Endothelial cell of umbilical vein (primary cell): Measurements from ENCODE around the gene AGBL5.

Source experiments
- CTCF ChIP-seq, 2 donors: IDR thresholded peaks; 1 replicate in 1 of 2; 2 replicates in 1 of 2; pipeline ENCODE4 v1.5.1; 2011; ENCODE audit warnings: low read length in 2 of 2, mild to moderate bottlenecking in 2 of 2, moderate library complexity in 2 of 2, control low read depth in 1 of 2, inconsistent platforms in 1 of 2, low read depth in 1 of 2; ENCODE audit not compliant: insufficient read depth in 1 of 2; ENCODE audit errors: extremely low read depth in 1 of 2
- EZH2 ChIP-seq: IDR thresholded peaks from 2 replicates; pipeline ENCODE4 v1.6.1; 2012; ENCODE audit warnings: borderline replicate concordance, low read depth, mild to moderate bottlenecking, moderate library complexity, low read length, inconsistent platforms; ENCODE audit not compliant: severe bottlenecking
- GATA2 ChIP-seq: IDR thresholded peaks from 2 replicates; pipeline ENCODE4 v1.7.0; 2011; ENCODE audit warnings: low read depth, mild to moderate bottlenecking, moderate library complexity, mixed read lengths, low read length; ENCODE audit not compliant: insufficient read length, insufficient read depth
- JUN ChIP-seq: IDR thresholded peaks from 2 replicates; pipeline ENCODE4 v1.6.1; 2011; ENCODE audit warnings: borderline replicate concordance, low read depth; ENCODE audit not compliant: insufficient read length, insufficient read depth
- MAX ChIP-seq: IDR thresholded peaks from 2 replicates; pipeline ENCODE4 v1.6.1; 2011; ENCODE audit not compliant: insufficient read depth, insufficient read length
- MYC ChIP-seq: IDR thresholded peaks from one replicate; pipeline ENCODE4 v1.6.1; 2011; ENCODE audit warnings: mild to moderate bottlenecking, low read depth, low read length
- POLR2A ChIP-seq: IDR thresholded peaks from 2 replicates; pipeline ENCODE4 v1.6.1; 2012; ENCODE audit warnings: low read depth, mild to moderate bottlenecking, control low read depth, low read length
- POLR2AphosphoS5 ChIP-seq: IDR thresholded peaks from 2 replicates; pipeline ENCODE4 v1.6.1; 2012; ENCODE audit warnings: low read depth, mild to moderate bottlenecking, control low read depth, low read length, moderate library complexity; ENCODE audit not compliant: insufficient read depth

- TF ChIP-seq MAX: no peak
- TF ChIP-seq CTCF (IDR thresholded peaks at IDR 0.05; ENCODE audit: extremely low read depth in 1 of 2, insufficient read depth in 1 of 2, low read depth in 1 of 2, low read length in 2 of 2): no peak
- TF ChIP-seq GATA2: no peak
- no peak for TF ChIP-seq MYC
- TF ChIP-seq POLR2A: no peak
- no peak for TF ChIP-seq EZH2
- no peak for TF ChIP-seq POLR2AphosphoS5
- TF ChIP-seq JUN: no peak
These were observed 12.0 kb upstream of the AGBL5 start for GRCh38 chr2:27039426-27039825.
